H1 (cell line): ENCODE results near the gene GRM8. TPM values are rescaled to one million over a fixed set of nuclear protein-coding genes. Genes with fewer than 3 reads are reported as not detected.

Experiments
- CHD7 ChIP-seq: fragments of 300-600 bp; sonication (generic); IDR thresholded peaks from 2 replicates; pipeline ENCODE4 v1.7.1; 2012; ENCODE audit warnings: low read length, moderate library complexity, mild to moderate bottlenecking, inconsistent platforms; ENCODE audit not compliant: insufficient replicate concordance
- CTBP2 ChIP-seq: IDR thresholded peaks from 2 replicates; pipeline ENCODE4 v1.7.0; 2011; ENCODE audit warnings: borderline replicate concordance, mild to moderate bottlenecking, moderate library complexity, mixed read lengths, low read length; ENCODE audit not compliant: insufficient read depth, insufficient read length
- MAX ChIP-seq: IDR thresholded peaks from 2 replicates; pipeline ENCODE4 v1.6.1; 2012; ENCODE audit warnings: inconsistent platforms
- POLR2AphosphoS5 ChIP-seq: IDR thresholded peaks from 2 replicates; pipeline ENCODE4 v1.6.1; 2011; ENCODE audit warnings: low read depth, low read length
- RFX5 ChIP-seq: IDR thresholded peaks from 2 replicates; pipeline ENCODE4 v1.6.1; 2011; ENCODE audit warnings: low read depth, low read length, improper control_type of control experiment, borderline replicate concordance
- RXRA ChIP-seq: IDR thresholded peaks from 2 replicates; pipeline ENCODE4 v1.6.1; 2011; ENCODE audit warnings: low read depth, mild to moderate bottlenecking, low read length, moderate library complexity; ENCODE audit not compliant: insufficient read depth
- polyA plus RNA-seq, 7 experiments: library from polyadenylated mRNA; depleted of rRNA in 3 of 7; stranded (reverse) in 5 of 7; unstranded in 2 of 7; fragments of >200 nt in 5 of 7; fragments of 200-250 nt in 2 of 7; gene quantifications; 1 replicate in 5 of 7; 2 replicates in 1 of 7; 4 replicates in 1 of 7; pipeline versions ENCODE4 v1.2.1 to v1.2.3, GENCODE V29; 2011 to 2013; ENCODE audit warnings: missing spikeins in 2 of 7, mixed read lengths in 2 of 7
- total RNA-seq: library from RNA; stranded (reverse); fragmentation: NEBNext Ultra II Directional; extraction: Animal tissue kit (Norgen Biotek cat#: 25700); gene quantifications from 2 replicates; pipeline ENCODE4 v1.2.1, GENCODE V29; 2021

The GRM8 gene
- total and polyA plus RNA-seq, 2 of the 8 experiments (the other 6 are each of a cell fraction or from before 2014, with no cell fraction given): 2.6 to 2.8 TPM

GRCh38 chr7:126411821-126412383, 840.8 kb downstream of the GRM8 start (continued):
- TF ChIP-seq CHD7: no peak
- TF ChIP-seq RXRA: no peak
- no peak for TF ChIP-seq POLR2AphosphoS5
- TF ChIP-seq MAX: no peak
- TF ChIP-seq RFX5: no peak
- no peak for TF ChIP-seq CTBP2
